HG03571 (cell line): ENCODE data around the gene TMEM150B.

Experiments used
- ATAC-seq: cut with Tn5 transposase; IDR thresholded peaks from one replicate; pipeline ENCODE4 v1.9.1; 2021; ENCODE audit not compliant: unreplicated experiment

The TMEM150B gene

GRCh38 chr19:55308281-55308680 is 16.9 kb downstream of the TMEM150B start:
- no peak for ATAC-seq

- ATAC-seq: no peak
Observed at GRCh38 chr19:55306712-55307111, 18.4 kb downstream of the TMEM150B start.

GRCh38 chr19:55305983-55306562 is 19.1 kb downstream of the TMEM150B start:
- ATAC-seq: no peak

- no peak for ATAC-seq
Observed at GRCh38 chr19:55305491-55305890, 19.6 kb downstream of the TMEM150B start.

- ATAC-seq: no peak
Observed at GRCh38 chr19:55304980-55305379, 20.2 kb downstream of the TMEM150B start.

GRCh38 chr19:55304279-55304978 is 20.7 kb downstream of the TMEM150B start:
- ATAC-seq: no peak

- no peak for ATAC-seq
Observed at GRCh38 chr19:55303477-55303876, 21.7 kb downstream of the TMEM150B start.

- ATAC-seq: no peak
Observed at GRCh38 chr19:55302318-55302703, 22.8 kb downstream of the TMEM150B start.

GRCh38 chr19:55301459-55302317 is 23.5 kb downstream of the TMEM150B start:
- ATAC-seq: no peak

GRCh38 chr19:55300886-55301458 is 24.2 kb downstream of the TMEM150B start:
- no peak for ATAC-seq

GRCh38 chr19:55299991-55300390 is 25.1 kb downstream of the TMEM150B start:
- no peak for ATAC-seq

GRCh38 chr19:55297267-55297666 is 27.9 kb downstream of the TMEM150B start:
- ATAC-seq: no peak

GRCh38 chr19:55289117-55289796 is 35.9 kb downstream of the TMEM150B start:
- no peak for ATAC-seq

- ATAC-seq: no peak
Observed at GRCh38 chr19:55287361-55288079, 37.6 kb downstream of the TMEM150B start.

GRCh38 chr19:55285229-55285890 is 39.8 kb downstream of the TMEM150B start:
- ATAC-seq: no peak

- ATAC-seq: no peak
Observed at GRCh38 chr19:55284405-55285058, 40.6 kb downstream of the TMEM150B start.

- ATAC-seq: no peak
Observed at GRCh38 chr19:55283548-55284377, 41.4 kb downstream of the TMEM150B start, which contains the start of gene BRSK1. Gene BRSK1, plus strand, starts transcription at chr19:55283997. Its CDS starts 446 bp downstream, at chr19:55284443.
